Vagina (tissue), 2 donors: ENCODE measurements around the gene SCN8A.

Source experiments
- CTCF ChIP-seq, 3 experiments: fragments of 450-650 bp in 2 of 3; fragments of 200-600 bp in 1 of 3; sonication (generic) in 1 of 3; IDR thresholded peaks; one replicate each; pipeline ENCODE4 v1.5.1; 2017 to 2019; ENCODE audit warnings: antibody characterized with exemption in 3 of 3, mild to moderate bottlenecking in 2 of 3, moderate library complexity in 2 of 3
- POLR2A ChIP-seq, 2 donors: fragments of 450-650 bp; IDR thresholded peaks; one replicate each; pipeline ENCODE4 v1.6.1; 2017; ENCODE audit warnings: antibody characterized with exemption in 2 of 2, mild to moderate bottlenecking in 2 of 2, moderate library complexity in 2 of 2

DNA sequence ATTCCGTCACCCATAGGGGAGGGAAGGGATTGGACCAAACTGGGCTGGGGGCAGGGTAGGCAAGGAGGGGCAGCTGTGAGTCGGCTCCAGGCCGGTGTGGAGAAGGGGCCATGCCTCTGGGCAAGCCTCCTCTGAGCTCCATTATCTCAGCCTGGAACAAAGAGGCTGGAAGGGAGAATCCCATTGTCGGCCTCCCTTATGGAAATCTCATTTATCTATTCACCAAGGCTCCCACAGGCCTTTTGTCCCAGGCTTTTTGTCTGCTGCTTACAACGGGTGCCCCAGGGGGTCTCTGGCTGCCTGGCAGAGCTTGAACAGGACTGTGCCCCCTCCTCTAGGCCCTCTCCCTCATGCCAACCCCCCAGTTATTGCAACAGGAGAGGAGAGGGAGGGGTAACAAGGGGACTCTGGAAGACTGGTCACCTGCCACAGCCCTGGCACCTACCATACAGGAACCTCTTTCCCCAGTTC is 238.0 kb downstream of the SCN8A start:
- TF ChIP-seq CTCF (IDR thresholded peaks at IDR 0.05) (no peak), POLR2A (IDR thresholded peaks at IDR 0.05) (no peak)
